Activated CD8-positive, alpha-beta memory T cell treated with anti-CD3 and anti-CD28 coated beads, Interleukin-2, amount 10 ng/mL, durations not matched to agents 7 days and 5 days (primary cell): ENCODE data around the gene PPP2CA. TPM values are rescaled to one million over a fixed set of nuclear protein-coding genes. Genes with fewer than 3 reads are reported as not detected.
"Not testable (repeated sequence)": the region's sequence is repeated elsewhere in the genome, so short reads cannot be mapped to it uniquely, and the experiment has no call there.

Source experiments
- ATAC-seq: fragments of 150-1000 bp; cut with Tn5 transposase; one replicate; pipeline ENCODE4 v1.10.0; 2021; ENCODE audit warnings: moderate library complexity
- CTCF ChIA-PET: fragments of 350-600 bp; sonication (Branson Sonifier 250); formaldehyde crosslinking; loops from one replicate; lab custom pipeline; 2021; ENCODE audit warnings: antibody characterized with exemption; lab: Charles Lee
- DNase-seq: peaks from one replicate; pipeline ENCODE4 v3.0.0-alpha.2; 2020
- H3K27ac Mint-ChIP-seq: one replicate; pipeline ENCODE4 v1.8.0; 2021; ENCODE audit warnings: mild to moderate bottlenecking, mixed read lengths
- H3K27me3 Mint-ChIP-seq: one replicate; pipeline ENCODE4 v1.8.0; 2021; ENCODE audit warnings: mixed read lengths
- H3K36me3 Mint-ChIP-seq: one replicate; pipeline ENCODE4 v1.8.0; 2021; ENCODE audit warnings: mild to moderate bottlenecking, mixed read lengths
- H3K4me1 Mint-ChIP-seq: one replicate; pipeline ENCODE4 v1.8.0; 2021; ENCODE audit warnings: mixed read lengths
- H3K4me3 Mint-ChIP-seq: one replicate; pipeline ENCODE4 v1.8.0; 2021; ENCODE audit warnings: mild to moderate bottlenecking, moderate library complexity, mixed read lengths
- H3K9me3 Mint-ChIP-seq: one replicate; pipeline ENCODE4 v1.8.0; 2022; ENCODE audit warnings: low read depth, mixed read lengths
- total RNA-seq, 2 experiments: library from RNA; stranded (reverse); gene quantifications; one replicate each; pipeline ENCODE4 v1.2.3, GENCODE V29; 2021

The PPP2CA gene
- total RNA-seq, result 100 to 1,000 TPM; 123 to 194 TPM

DNA sequence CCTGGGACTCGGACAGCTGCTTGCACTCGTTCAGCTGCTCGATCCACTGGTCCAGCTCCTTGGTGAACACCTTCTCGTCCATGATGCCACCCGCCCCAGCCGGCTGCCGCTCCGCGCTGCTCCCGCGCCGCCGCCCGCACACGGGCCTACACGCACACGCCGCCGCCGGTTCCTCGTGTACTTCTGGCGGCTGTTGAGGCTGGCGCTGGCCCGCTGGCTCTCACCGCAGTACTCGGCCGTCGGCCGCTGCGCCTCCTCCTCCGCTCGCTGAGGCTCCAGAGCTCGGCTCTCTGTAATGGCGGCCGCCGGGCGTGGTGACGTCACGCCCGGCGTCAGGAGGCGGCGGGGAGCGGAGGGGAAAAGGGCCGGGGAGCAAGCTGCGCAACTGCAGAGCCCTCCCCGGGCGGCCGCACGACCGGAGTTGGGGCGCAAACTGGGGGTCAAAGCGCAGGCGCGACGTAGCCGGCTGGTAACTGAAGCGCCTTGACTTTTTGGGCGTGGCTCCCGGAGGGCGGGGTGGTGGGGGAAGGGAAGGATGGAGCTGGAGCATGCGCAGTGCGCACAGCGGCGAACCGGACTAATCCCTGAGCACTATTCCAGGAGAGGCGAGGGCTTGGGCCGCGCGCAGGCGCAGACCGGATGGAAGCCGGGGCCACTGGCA lies at the start of gene PPP2CA:
PPP2CA (minus strand) TSS at position 294 of the 661 bp plus-strand sequence; CDS start at position 82, 212 bp downstream.
- no peaks in the 10 kb centered on the region for H3K9me3 Mint-ChIP-seq
- DNase-seq (peak; percentile 99), ATAC-seq (peak; percentile 87)
- peaks cover 41% of the 10 kb centered on the region for H3K4me1 Mint-ChIP-seq
- peak within 1 kb of the TSS; percentile 98 for H3K27ac Mint-ChIP-seq
- H3K4me3 Mint-ChIP-seq, result peak within 1 kb of the TSS; percentile 96
- CTCF ChIA-PET, result interaction anchor here (0.8 to 2.2 kb wide), 14 partner anchors 11 to 678 kb away, joined by 3 to 9 read pairs (median 4); partner anchors contain the start of genes CAMLG, CDKN2AIPNL, UBE2B and VDAC1
- peaks cover 34% of the 10 kb centered on the region for H3K36me3 Mint-ChIP-seq
- H3K27me3 Mint-ChIP-seq, result no peaks in the 10 kb centered on the region

DNA sequence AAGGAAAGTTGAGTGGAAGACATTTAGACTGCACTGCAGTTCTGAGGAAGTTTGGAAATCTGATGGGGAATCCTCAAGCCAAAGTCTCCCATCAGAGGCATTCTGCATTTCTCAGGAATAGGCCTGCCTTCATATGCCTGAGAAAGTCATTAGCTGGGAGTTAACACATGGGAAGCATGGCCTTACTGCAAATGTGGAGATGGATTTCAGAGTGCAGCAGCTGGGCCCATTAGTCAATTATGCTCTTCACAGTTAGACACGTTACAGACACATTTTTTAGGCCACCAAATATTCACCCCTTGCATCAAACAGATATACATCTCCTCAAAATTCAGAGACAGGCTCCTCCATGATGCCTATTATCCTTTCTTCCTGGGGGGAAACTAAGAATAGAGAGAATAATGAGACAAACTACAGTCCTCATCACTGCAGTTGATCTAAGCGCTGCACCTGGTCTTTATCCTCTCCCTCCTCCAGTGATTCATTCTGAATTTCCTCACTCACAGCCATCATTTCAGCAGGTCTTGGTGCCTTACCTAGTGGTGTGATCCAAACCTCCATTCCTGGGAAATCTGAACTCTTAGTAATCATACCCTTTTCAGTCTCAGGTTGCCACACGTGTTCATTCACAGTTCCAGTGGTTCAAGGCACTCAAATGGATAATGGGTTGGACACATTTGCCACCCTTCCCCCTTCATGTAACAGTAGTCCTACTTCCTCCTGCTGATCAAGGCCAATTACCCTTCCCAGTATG lies 47.9 kb upstream of the PPP2CA start:
- Mint-ChIP-seq H3K4me3 (no peak overlapping the region), H3K27me3 (no peaks in the 10 kb centered on the region), H3K4me1 (peaks cover 5% of the 10 kb centered on the region), H3K36me3 (no peaks in the 10 kb centered on the region), H3K27ac (no peak overlapping the region), H3K9me3 (peaks cover 4% of the 10 kb centered on the region)
- DNase-seq (no peak), ATAC-seq (no peak)
- CTCF ChIA-PET, result interaction anchor here (0.5 kb wide), 1 partner anchor 47 kb away, joined by 4 read pairs; no protein-coding TSS in a partner anchor

DNA sequence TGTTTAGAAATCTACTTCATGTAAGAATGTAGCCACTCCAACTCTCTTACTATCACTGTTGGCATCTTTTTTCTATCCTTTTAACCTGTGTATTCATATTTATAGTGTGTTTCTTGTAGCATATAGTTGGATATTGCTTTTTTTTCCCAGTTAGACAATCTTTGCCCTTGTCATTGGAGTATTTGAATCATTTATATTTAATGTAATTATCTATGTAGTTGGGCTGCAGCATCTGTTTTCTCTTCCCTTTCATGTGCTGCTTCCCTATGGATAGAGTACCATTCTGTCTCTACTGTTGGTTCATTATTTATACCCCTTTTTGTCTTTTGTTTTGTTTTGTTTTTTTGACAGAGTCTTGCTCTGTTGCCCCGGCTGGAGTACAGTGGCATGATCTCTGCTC lies 45.2 kb upstream of the PPP2CA start:
- no peak for DNase-seq
- CTCF ChIA-PET, result no interaction called here
- Mint-ChIP-seq H3K4me3 (no peak overlapping the region), H3K9me3 (peaks cover 4% of the 10 kb centered on the region), H3K36me3 (no peaks in the 10 kb centered on the region), H3K27ac (no peak overlapping the region), H3K4me1 (peaks cover 3% of the 10 kb centered on the region), H3K27me3 (peaks cover 9% of the 10 kb centered on the region)
- ATAC-seq, result no peak

DNA sequence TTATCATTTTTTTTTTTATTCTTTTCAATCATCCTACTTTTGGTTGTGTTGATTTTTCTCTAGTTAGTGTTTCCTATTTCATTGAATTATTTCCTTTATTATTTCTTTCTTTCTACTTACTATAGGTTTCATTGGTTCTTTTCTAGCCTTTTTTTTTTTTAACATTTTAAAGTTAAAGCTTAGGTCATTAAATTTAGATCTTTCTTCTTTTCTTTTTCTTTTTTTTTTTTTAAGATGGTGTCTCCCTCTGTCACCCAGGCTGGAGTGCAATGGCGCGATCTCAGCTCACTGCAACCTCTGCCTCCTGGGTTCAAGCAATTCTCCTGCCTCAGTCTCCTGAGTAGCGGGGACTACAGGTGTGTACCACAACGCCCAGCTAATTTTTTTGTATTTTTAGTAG lies 43.0 kb upstream of the PPP2CA start:
- H3K4me3 Mint-ChIP-seq, result no peak overlapping the region
- peaks cover 2% of the 10 kb centered on the region for H3K36me3 Mint-ChIP-seq
- peaks cover 4% of the 10 kb centered on the region for H3K9me3 Mint-ChIP-seq
- no peaks in the 10 kb centered on the region for H3K4me1 Mint-ChIP-seq
- ATAC-seq (no peak), DNase-seq (no peak)
- H3K27me3 Mint-ChIP-seq, result peaks cover 13% of the 10 kb centered on the region
- CTCF ChIA-PET, result no interaction called here
- no peak overlapping the region for H3K27ac Mint-ChIP-seq

DNA sequence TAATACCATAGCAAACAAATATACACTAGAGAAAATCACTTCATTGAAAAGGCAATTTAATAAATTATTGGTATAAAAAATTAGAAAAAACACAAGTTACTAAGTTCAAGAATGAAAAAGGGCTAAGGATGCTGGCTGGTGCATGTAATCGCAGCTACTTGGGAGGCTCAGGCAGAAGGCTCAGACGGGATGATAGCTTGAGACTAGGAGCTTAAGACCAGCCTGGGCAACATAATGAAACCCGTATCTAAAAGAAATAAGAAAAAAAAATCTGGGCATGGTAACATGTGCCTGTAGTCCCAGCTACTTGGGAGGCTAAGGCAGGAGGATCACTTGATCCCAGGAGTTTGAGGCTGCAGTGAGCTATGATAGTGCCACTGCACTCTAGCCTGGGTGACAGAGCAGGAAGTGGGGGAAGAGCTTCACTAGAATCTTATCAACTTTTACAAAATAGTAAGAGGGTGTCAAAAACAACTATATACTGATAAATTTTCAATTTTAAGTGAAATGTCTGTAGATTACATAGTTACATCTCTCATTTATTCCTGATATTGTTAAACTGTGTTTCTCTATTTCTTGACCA lies 42.2 kb upstream of the PPP2CA start:
- CTCF ChIA-PET, result interaction anchor here (0.7 to 1.4 kb wide), 2 partner anchors 319 to 355 kb away, joined by 3 to 4 read pairs; no protein-coding TSS in a partner anchor
- H3K36me3 Mint-ChIP-seq, result peaks cover 2% of the 10 kb centered on the region
- H3K27ac Mint-ChIP-seq, result no peak overlapping the region
- H3K4me3 Mint-ChIP-seq, result no peak overlapping the region
- no peak for ATAC-seq
- H3K4me1 Mint-ChIP-seq, result no peaks in the 10 kb centered on the region
- DNase-seq, result no peak
- H3K9me3 Mint-ChIP-seq, result peaks cover 7% of the 10 kb centered on the region
- H3K27me3 Mint-ChIP-seq, result peaks cover 13% of the 10 kb centered on the region

DNA sequence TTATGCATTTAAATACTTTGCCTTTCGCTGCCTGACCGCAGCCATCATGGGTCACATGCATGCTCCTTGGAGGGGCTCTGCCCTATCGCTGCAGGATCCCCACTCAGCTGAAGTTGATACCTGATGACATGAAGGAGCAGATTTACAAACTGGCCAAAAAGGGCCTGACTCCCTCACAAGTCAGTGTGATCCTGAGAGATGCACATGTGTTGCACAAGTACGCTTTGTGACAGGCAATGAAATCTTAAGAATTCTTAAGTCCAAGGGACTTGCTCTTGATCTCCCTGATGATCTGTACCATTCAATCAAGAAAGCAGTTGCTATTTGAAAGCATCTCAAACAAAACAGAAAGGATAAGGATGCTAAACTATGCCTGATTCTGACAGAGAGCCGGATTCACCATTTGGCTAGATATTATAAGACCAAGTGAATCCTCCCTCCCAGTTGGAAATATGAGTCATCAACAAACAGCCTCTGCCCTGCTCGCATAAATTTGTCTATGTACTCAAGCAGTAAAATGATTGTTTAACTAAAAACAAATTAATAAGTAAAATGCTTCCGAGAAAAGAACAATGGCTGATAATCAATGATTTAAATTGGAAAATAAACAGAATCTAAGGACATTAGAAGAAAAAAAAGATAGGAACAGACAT lies 41.6 kb upstream of the PPP2CA start:
- DNase-seq, result no peak
- no peak overlapping the region for H3K4me3 Mint-ChIP-seq
- peaks cover 2% of the 10 kb centered on the region for H3K36me3 Mint-ChIP-seq
- H3K27me3 Mint-ChIP-seq, result peaks cover 13% of the 10 kb centered on the region
- CTCF ChIA-PET, result interaction anchor here (0.7 to 1.4 kb wide), 2 partner anchors 320 to 356 kb away, joined by 3 to 4 read pairs; no protein-coding TSS in a partner anchor
- no peak for ATAC-seq
- peaks cover 13% of the 10 kb centered on the region for H3K9me3 Mint-ChIP-seq
- H3K27ac Mint-ChIP-seq, result no peak overlapping the region
- no peaks in the 10 kb centered on the region for H3K4me1 Mint-ChIP-seq

DNA sequence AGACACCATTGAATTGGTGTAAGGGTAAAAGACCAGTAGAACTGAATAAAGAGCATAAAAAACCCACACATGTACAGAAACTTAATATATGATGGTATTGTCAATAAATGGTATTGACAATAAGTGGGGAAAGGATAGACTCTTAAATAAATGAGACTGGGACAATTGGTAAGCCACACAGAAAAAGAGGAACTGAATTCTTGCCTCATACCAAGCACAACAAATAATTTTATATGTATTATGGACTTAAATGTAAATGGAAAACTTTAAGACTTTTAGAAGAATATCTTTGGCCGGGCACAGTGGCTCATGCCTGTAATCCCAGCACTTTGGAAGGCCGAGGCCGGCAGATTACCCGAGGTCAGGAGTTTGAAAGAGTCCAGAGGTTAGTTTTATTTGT lies 37.9 kb upstream of the PPP2CA start:
- Mint-ChIP-seq H3K4me3 (no peak overlapping the region), H3K36me3 (peaks cover 2% of the 10 kb centered on the region), H3K4me1 (no peaks in the 10 kb centered on the region), H3K27ac (no peak overlapping the region), H3K9me3 (peaks cover 13% of the 10 kb centered on the region), H3K27me3 (peaks cover 16% of the 10 kb centered on the region)
- CTCF ChIA-PET, result no interaction called here
- no peak for ATAC-seq
- DNase-seq, result no peak

DNA sequence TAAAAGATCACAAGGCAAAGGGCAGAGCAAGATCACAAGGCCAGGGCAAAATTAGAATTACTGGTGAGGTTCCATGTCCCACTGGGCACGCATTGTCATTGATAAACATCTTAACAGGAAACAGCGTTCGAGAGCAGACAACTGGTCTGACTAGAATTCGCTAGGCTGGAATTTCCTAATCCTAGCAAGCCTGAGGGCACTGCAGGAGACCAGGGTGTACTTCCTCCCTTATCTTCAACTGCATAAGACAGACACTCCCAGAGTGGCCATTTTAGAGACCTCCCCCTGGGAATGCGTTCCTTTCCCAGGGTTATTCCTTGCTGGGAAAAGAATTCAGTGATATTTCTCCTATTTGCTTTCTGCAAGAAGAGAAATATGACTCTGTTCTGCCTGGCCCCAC lies 36.8 kb upstream of the PPP2CA start:
- ATAC-seq, result not testable (repeated sequence)
- H3K27me3 Mint-ChIP-seq, result peaks cover 14% of the 10 kb centered on the region

DNA sequence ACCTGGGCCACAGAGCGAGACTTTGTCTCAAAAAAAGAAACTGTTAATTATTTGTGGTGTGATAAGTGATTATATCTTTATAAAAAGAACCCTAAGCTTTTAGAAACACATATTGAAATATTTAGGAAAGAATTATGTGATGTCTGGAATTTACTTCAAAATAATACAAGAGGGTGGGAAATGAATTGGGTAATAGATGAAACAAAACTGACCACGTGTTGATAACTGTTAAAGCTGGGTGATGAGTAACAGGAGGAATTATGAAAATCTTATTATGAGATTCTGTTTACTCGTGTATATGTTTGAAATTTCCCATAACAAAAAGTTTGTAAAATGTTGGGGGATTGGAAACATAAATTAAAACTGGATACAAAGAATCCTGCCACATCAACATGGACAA lies 33.0 kb upstream of the PPP2CA start:
- no peak overlapping the region for H3K4me3 Mint-ChIP-seq
- ATAC-seq (no peak), DNase-seq (no peak)
- H3K4me1 Mint-ChIP-seq, result no peaks in the 10 kb centered on the region
- H3K27me3 Mint-ChIP-seq, result peaks cover 9% of the 10 kb centered on the region
- no peaks in the 10 kb centered on the region for H3K36me3 Mint-ChIP-seq
- CTCF ChIA-PET, result interaction anchor here (0.7 to 1.1 kb wide), 2 partner anchors 74 to 168 kb away, joined by 3 to 7 read pairs; no protein-coding TSS in a partner anchor
- H3K27ac Mint-ChIP-seq, result no peak overlapping the region
- peaks cover 13% of the 10 kb centered on the region for H3K9me3 Mint-ChIP-seq

More for the DNA sequence above, 36.8 kb upstream of the PPP2CA start:
- H3K4me3 Mint-ChIP-seq, H3K4me1 Mint-ChIP-seq, CTCF ChIA-PET, DNase-seq, H3K36me3 Mint-ChIP-seq, H3K27ac Mint-ChIP-seq: not testable (repeated sequence)
- peaks cover 13% of the 10 kb centered on the region for H3K9me3 Mint-ChIP-seq

DNA sequence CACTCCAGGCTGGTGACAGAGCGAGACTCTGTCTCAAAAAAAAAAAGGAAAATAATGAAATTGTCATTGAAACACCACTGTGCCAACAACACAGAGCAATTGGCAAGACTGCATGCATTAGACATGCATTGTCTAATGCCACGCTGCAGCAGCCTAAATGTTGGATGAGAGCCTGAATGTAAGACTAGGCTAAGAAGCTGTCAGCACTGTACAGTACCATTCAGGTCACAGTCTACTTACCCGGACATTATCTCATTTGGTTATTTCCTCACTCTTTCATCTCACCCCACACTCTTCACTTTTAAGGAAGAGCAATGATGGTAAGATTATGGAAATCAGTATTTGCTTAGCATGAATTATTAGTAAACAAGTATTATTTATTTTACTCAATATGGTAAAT lies 31.3 kb upstream of the PPP2CA start:
- H3K4me1 Mint-ChIP-seq, result no peaks in the 10 kb centered on the region
- no peak for ATAC-seq
- no peak for DNase-seq
- peaks cover 9% of the 10 kb centered on the region for H3K27me3 Mint-ChIP-seq
- no peaks in the 10 kb centered on the region for H3K36me3 Mint-ChIP-seq
- H3K9me3 Mint-ChIP-seq, result peaks cover 2% of the 10 kb centered on the region
- CTCF ChIA-PET, result interaction anchor here (1.5 kb wide), 1 partner anchor 12 kb away, joined by 5 read pairs; no protein-coding TSS in a partner anchor
- H3K4me3 Mint-ChIP-seq, result no peak overlapping the region
- H3K27ac Mint-ChIP-seq, result no peak overlapping the region

DNA sequence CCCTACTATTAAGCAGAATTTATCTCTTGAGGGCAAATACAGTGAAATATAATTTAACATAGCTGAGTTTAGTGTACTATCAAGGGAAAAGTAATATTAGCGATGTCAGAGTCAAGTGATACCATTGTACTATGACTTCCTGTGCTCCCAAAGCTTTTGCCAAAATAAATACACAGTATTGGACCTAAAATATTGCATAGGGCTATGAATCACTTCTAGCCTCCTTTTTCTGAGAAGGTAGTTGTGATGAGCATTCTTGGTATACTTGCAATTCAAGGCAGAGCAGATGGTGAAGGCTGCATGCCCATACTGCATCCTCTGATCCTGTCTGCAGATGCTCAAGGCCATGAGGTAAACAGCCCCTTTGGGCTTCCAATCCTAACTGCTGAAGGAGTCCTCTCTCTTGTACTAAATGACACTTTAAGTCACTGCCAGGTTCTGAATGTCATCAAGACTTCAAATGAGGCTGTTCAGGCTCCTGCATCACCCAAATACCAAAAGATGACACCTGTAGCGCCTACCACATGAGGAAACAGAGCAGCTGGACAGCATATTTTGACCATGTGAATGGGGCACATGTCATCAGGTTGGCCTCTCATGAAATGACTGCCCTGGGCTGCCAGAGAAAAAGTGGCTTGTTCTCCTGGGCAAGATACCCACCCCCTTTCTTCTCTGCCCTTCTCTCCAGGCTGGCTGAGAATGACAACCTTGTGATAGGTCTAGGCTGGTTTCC lies 29.7 kb upstream of the PPP2CA start:
- H3K27me3 Mint-ChIP-seq, result peaks cover 8% of the 10 kb centered on the region
- H3K9me3 Mint-ChIP-seq, result no peaks in the 10 kb centered on the region
- ATAC-seq (no peak), DNase-seq (no peak)
- CTCF ChIA-PET, result interaction anchor here (0.9 to 1.6 kb wide), 4 partner anchors 11 to 332 kb away, joined by 3 to 5 read pairs (median 3); no protein-coding TSS in a partner anchor
- H3K36me3 Mint-ChIP-seq, result no peaks in the 10 kb centered on the region
- no peaks in the 10 kb centered on the region for H3K4me1 Mint-ChIP-seq
- no peak overlapping the region for H3K27ac Mint-ChIP-seq
- no peak overlapping the region for H3K4me3 Mint-ChIP-seq

DNA sequence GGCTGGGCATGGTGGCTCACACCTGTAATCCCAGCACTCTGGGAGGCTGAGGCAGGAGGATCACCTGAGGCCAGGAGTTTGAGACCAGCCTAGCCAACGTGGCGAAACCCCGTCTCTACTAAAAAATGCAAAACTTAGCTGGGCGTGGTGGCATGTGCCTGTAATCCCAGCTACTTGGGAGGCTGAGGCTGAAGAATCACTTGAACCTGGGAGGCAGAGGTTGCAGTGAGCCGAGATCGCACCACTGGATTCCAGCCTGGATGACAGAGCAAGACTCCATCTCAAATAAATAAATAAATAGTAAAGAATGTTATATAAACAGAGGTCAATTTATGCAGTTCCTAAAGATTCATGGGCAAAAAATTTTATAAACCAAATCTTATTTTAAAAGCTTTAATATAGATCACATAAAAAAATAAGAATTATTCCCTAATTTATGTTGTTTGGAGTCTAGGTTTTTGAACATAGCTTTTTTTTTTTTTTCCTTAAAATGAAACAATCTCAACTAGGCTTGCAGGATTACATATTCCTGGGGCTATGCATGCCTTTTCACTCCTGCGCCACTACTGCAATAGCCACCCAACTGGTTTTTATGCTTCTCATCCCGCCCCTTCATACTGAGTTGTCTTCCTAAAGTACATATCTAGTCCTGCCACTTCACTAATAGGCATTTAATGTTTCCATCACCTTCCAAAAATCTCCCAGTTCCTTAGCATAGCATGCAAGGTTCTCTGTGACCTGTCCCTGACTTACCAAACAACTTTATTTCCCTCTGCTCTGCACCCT lies 27.7 kb upstream of the PPP2CA start:
- CTCF ChIA-PET, H3K9me3 Mint-ChIP-seq, H3K4me3 Mint-ChIP-seq, ATAC-seq, H3K27ac Mint-ChIP-seq, H3K4me1 Mint-ChIP-seq, DNase-seq, H3K27me3 Mint-ChIP-seq, H3K36me3 Mint-ChIP-seq: not testable (repeated sequence)
